ENCODE results near the gene ZNF441.
"Not testable (repeated sequence)": the region's sequence is repeated elsewhere in the genome, so short reads cannot be mapped to it uniquely, and the experiment has no call there.

DNA sequence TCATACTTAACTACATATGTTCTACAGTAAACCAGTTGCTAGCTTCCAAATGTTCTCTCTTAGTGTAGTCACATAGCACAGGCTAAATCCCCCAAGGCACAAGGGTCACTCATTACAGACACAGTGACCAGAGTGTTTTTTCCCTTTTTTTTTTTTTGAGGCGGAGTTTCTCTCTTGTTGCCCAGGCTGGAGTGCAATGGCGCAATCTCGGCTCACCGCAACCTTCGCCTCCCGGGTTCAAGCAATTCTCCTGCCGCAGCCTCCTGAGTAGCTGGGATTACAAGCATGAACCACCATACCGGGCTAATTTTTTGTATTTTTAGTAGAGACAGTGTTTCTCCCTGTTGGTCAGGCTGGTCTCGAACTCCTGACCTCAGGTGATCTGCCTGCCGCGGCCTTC, 9.9 kb downstream of the ZNF441 start:
- TF ChIP-seq CTCF (IDR thresholded peaks at IDR 0.05); EP300 (IDR thresholded peaks at IDR 0.05; ENCODE audit: low read depth); POLR2AphosphoS5 (IDR thresholded peaks at IDR 0.05); POLR2A (IDR thresholded peaks at IDR 0.05): not testable (repeated sequence)
